Vagina (tissue), 2 donors: ENCODE measurements around the gene RASA4.
"Not testable (repeated sequence)": the region's sequence is repeated elsewhere in the genome, so short reads cannot be mapped to it uniquely, and the experiment has no call there.

Experiments
- CTCF ChIP-seq, 3 experiments: fragments of 450-650 bp in 2 of 3; fragments of 200-600 bp in 1 of 3; sonication (generic) in 1 of 3; IDR thresholded peaks; one replicate each; pipeline ENCODE4 v1.5.1; 2017 to 2019; ENCODE audit warnings: antibody characterized with exemption in 3 of 3, mild to moderate bottlenecking in 2 of 3, moderate library complexity in 2 of 3
- POLR2AphosphoS5 ChIP-seq, 2 donors: sonication (generic); formaldehyde crosslinking; IDR thresholded peaks; one replicate each; pipeline ENCODE4 v1.9.0; 2017; ENCODE audit warnings: antibody characterized with exemption in 2 of 2, mild to moderate bottlenecking in 2 of 2, low read depth in 1 of 2; ENCODE audit not compliant: insufficient read depth in 1 of 2

GRCh38 chr7:102615930-102616329 is 626 bp downstream of the RASA4 start:
- not testable (repeated sequence) for TF ChIP-seq CTCF (IDR thresholded peaks at IDR 0.05); POLR2AphosphoS5 (IDR thresholded peaks at IDR 0.05; ENCODE audit: insufficient read depth in 1 of 2, low read depth in 1 of 2)
